Neural cell (in vitro differentiated cells): Measurements from ENCODE around the gene WARS2. TPM values are rescaled to one million over a fixed set of nuclear protein-coding genes. Genes with fewer than 3 reads are reported as not detected.

ENCODE experiments used
- H2AFZ ChIP-seq: fragments of 200-600, 300-800 bp; sonication (generic), shearing (Covaris generic); 2 replicates; pipeline ENCODE4 v1.6.0; 2014; ENCODE audit warnings: low read depth, mild to moderate bottlenecking, antibody characterized with exemption, low read length, moderate library complexity
- H3F3A ChIP-seq: fragments of 200-600 bp; shearing (Covaris generic); 2 replicates; pipeline ENCODE4 v1.6.1; 2016; ENCODE audit warnings: mild to moderate bottlenecking, moderate library complexity, mixed read lengths, antibody characterized with exemption, low read length; ENCODE audit not compliant: insufficient read depth, poor library complexity, severe bottlenecking
- H3K27ac ChIP-seq: fragments of 200-600, 300-800 bp; sonication (generic), shearing (Covaris generic); 2 replicates; pipeline ENCODE4 v1.5.1; 2014; ENCODE audit warnings: mild to moderate bottlenecking, low read length, moderate library complexity
- H3K27me3 ChIP-seq: fragments of 300-800, 200-600 bp; sonication (generic), shearing (Covaris generic); 2 replicates; pipeline ENCODE4 v1.6.0; 2014; ENCODE audit warnings: mild to moderate bottlenecking, low read depth, low read length, moderate library complexity; ENCODE audit not compliant: insufficient read depth
- H3K36me3 ChIP-seq: fragments of 300-800, 200-600 bp; sonication (generic), shearing (Covaris generic); 2 replicates; pipeline ENCODE4 v1.5.1; 2014; ENCODE audit warnings: mild to moderate bottlenecking, antibody characterized with exemption, low read length, moderate library complexity; ENCODE audit not compliant: insufficient read depth
- H3K4me2 ChIP-seq: fragments of 300-800, 200-600 bp; sonication (generic), shearing (Covaris generic); 2 replicates; pipeline ENCODE4 v1.6.0; 2014; ENCODE audit warnings: mild to moderate bottlenecking, low read length
- H3K4me3 ChIP-seq: fragments of 300-800, 200-600 bp; sonication (generic), shearing (Covaris generic); 2 replicates; pipeline ENCODE4 v1.5.1; 2014; ENCODE audit warnings: mild to moderate bottlenecking, low read length, moderate library complexity
- H3K79me2 ChIP-seq: fragments of 200-600 bp; shearing (Covaris generic); replicated peaks from 2 replicates; pipeline ENCODE4 v1.6.0; 2014; ENCODE audit warnings: mild to moderate bottlenecking, low read length, moderate library complexity; ENCODE audit not compliant: insufficient read depth
- H3K9ac ChIP-seq: fragments of 300-800, 200-600 bp; sonication (generic), shearing (Covaris generic); 2 replicates; pipeline ENCODE4 v1.6.1; 2016; ENCODE audit warnings: mild to moderate bottlenecking, low read length, mixed read lengths
- H3K9me2 ChIP-seq: fragments of 200-600 bp; shearing (Covaris generic); 2 replicates; pipeline ENCODE4 v1.6.1; 2016; ENCODE audit warnings: mild to moderate bottlenecking, low read length, mixed read lengths; ENCODE audit not compliant: insufficient read depth
- H3K9me3 ChIP-seq: fragments of 200-600, 300-800 bp; sonication (generic), shearing (Covaris generic); 2 replicates; pipeline ENCODE4 v1.6.1; 2016; ENCODE audit warnings: mild to moderate bottlenecking, mixed run types, low read length, moderate library complexity, mixed read lengths
- H4K20me1 ChIP-seq: fragments of 200-600 bp; shearing (Covaris generic); 2 replicates; pipeline ENCODE4 v1.6.1; 2016; ENCODE audit warnings: mild to moderate bottlenecking, mixed run types; ENCODE audit not compliant: insufficient read depth
- EP300 ChIP-seq: fragments of 450-650 bp; conservative IDR thresholded peaks from 2 replicates; pipeline ENCODE4 v1.6.1; 2014; ENCODE audit warnings: antibody characterized with exemption, mild to moderate bottlenecking, moderate library complexity; ENCODE audit not compliant: poor library complexity, severe bottlenecking
- EZH2 ChIP-seq: fragments of 200-600, 300-800 bp; shearing (Covaris generic), sonication (generic); IDR thresholded peaks from 2 replicates; pipeline ENCODE4 v1.6.1; 2014; ENCODE audit warnings: antibody characterized with exemption, low read length, borderline replicate concordance, mild to moderate bottlenecking; ENCODE audit not compliant: insufficient read depth, poor library complexity, severe bottlenecking
- MXI1 ChIP-seq: fragments of 450-650 bp; conservative IDR thresholded peaks from 2 replicates; pipeline ENCODE4 v1.6.1; 2014; ENCODE audit warnings: antibody characterized with exemption, mild to moderate bottlenecking; ENCODE audit not compliant: poor library complexity, severe bottlenecking
- POLR2AphosphoS5 ChIP-seq: IDR thresholded peaks from 2 replicates; pipeline ENCODE4 v1.6.1; 2012
- RAD21 ChIP-seq: fragments of 450-650 bp; conservative IDR thresholded peaks from 2 replicates; pipeline ENCODE4 v1.6.1; 2014; ENCODE audit warnings: antibody characterized with exemption, mild to moderate bottlenecking, moderate library complexity
- REST ChIP-seq: IDR thresholded peaks from 2 replicates; pipeline ENCODE4 v1.6.1; 2012; ENCODE audit warnings: borderline replicate concordance
- SMC3 ChIP-seq: fragments of 450-650 bp; conservative IDR thresholded peaks from 2 replicates; pipeline ENCODE4 v1.6.1; 2014; ENCODE audit warnings: antibody characterized with exemption, mild to moderate bottlenecking, moderate library complexity; ENCODE audit not compliant: poor library complexity
- TAF1 ChIP-seq: IDR thresholded peaks from 2 replicates; pipeline ENCODE4 v1.6.1; 2012; ENCODE audit warnings: low read depth
- polyA plus RNA-seq: library from polyadenylated mRNA; depleted of rRNA; stranded (reverse); fragments of >200 nt; gene quantifications from 2 replicates; pipeline ENCODE4 v1.2.3, GENCODE V29; 2014
- TF ChIP-seq, protein P1 (sequence below): fragments of 450-650 bp; IDR thresholded peaks from 2 replicates; pipeline ENCODE4 v1.5.1; 2014; ENCODE audit warnings: antibody characterized with exemption, mild to moderate bottlenecking, moderate library complexity; ENCODE audit not compliant: poor library complexity, severe bottlenecking

WARS2 gene
- polyA plus RNA-seq, 1 donor from 2014 or later, result 4.7 TPM

DNA sequence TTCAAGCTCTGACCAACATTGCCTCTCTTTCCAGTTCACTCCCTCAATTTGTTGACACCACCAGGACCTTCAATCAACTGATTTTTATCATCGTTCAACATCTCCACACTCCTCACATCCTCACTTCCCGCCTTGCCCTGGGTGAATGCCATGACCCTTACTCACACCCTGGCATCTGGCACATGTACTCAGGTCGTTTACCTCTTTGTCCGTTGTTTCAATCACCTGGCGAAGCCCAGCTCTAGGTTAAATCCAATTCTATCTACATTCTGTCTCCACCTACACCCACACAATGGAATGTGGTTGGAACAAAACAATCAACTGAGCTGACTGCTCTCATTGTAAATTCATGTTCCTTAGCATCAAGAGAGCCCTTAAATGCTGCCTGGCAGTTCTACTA, 128.1 kb downstream of the WARS2 start:
- H4K20me1 ChIP-seq, result no peaks in the 10 kb centered on the region
- no peaks in the 10 kb centered on the region for H3K36me3 ChIP-seq
- TF ChIP-seq MXI1, result no peak
- peaks cover 32% of the 10 kb centered on the region for H3K27me3 ChIP-seq
- H2AFZ ChIP-seq, result no peak overlapping the region
- no peaks in the 10 kb centered on the region for H3K79me2 ChIP-seq
- no peak overlapping the region for H3K9ac ChIP-seq
- H3K4me3 ChIP-seq, result no peak overlapping the region
- H3F3A ChIP-seq, result no peaks in the 10 kb centered on the region
- no peaks in the 10 kb centered on the region for H3K9me3 ChIP-seq
- H3K4me2 ChIP-seq, result no peak overlapping the region
- no peak overlapping the region for H3K27ac ChIP-seq
- H3K9me2 ChIP-seq, result no peaks in the 10 kb centered on the region

DNA sequence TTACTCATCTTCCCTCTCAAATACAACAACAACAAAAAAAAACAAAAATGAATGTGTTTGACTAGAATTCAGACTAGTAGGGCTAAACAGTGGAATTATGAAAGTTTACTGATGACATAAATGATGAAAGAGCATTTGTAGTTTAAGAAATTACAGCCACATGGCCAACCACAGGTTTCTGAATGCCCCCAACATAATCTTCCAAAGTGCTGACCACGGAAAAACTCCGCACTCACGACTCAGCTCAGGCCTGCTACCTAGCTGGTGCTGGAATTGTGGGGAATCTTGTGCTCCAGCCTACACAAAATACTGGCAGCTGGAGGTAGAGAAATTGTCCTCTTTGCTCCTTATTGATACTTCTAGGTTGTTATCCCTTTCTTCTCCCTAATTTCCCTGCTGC, 128.7 kb downstream of the WARS2 start:
- H3K36me3 ChIP-seq, result no peaks in the 10 kb centered on the region
- no peaks in the 10 kb centered on the region for H3K79me2 ChIP-seq
- TF ChIP-seq EZH2 (no peak), POLR2AphosphoS5 (no peak), EP300 (no peak), TAF1 (no peak), RAD21 (no peak), MXI1 (no peak), REST (no peak), SMC3 (no peak)
- TF ChIP-seq, protein P1, sequence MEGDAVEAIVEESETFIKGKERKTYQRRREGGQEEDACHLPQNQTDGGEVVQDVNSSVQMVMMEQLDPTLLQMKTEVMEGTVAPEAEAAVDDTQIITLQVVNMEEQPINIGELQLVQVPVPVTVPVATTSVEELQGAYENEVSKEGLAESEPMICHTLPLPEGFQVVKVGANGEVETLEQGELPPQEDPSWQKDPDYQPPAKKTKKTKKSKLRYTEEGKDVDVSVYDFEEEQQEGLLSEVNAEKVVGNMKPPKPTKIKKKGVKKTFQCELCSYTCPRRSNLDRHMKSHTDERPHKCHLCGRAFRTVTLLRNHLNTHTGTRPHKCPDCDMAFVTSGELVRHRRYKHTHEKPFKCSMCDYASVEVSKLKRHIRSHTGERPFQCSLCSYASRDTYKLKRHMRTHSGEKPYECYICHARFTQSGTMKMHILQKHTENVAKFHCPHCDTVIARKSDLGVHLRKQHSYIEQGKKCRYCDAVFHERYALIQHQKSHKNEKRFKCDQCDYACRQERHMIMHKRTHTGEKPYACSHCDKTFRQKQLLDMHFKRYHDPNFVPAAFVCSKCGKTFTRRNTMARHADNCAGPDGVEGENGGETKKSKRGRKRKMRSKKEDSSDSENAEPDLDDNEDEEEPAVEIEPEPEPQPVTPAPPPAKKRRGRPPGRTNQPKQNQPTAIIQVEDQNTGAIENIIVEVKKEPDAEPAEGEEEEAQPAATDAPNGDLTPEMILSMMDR, result no peak
- H3K9me3 ChIP-seq, result no peaks in the 10 kb centered on the region
- H3K9ac ChIP-seq, result no peak overlapping the region
- no peak overlapping the region for H3K4me2 ChIP-seq
- no peaks in the 10 kb centered on the region for H3K9me2 ChIP-seq
- no peak overlapping the region for H3K4me3 ChIP-seq
- H4K20me1 ChIP-seq, result no peaks in the 10 kb centered on the region
- peaks cover 39% of the 10 kb centered on the region for H3K27me3 ChIP-seq
- H3K27ac ChIP-seq, result no peak overlapping the region
- no peaks in the 10 kb centered on the region for H3F3A ChIP-seq
- H2AFZ ChIP-seq, result no peak overlapping the region

DNA sequence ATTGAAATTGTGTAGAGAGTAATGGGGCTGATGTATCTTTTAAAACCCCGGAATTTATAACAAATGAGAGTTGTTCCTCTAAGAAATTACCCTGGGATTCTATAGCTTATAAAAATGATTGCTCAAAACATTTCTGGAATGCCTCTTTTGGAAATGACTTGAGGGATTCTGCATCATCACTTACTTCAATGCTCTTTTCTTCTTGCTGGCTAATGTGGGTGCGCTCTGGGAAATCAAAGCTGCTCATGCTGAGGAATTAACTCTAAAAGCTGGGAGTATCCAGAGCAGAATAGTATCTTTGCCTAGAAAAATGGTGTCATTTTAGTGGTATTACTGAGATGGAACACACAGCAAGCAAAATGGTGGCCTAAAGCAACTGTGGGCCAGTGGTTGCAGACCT, 129.3 kb downstream of the WARS2 start:
- Histone ChIP-seq H3K4me3 (no peak overlapping the region), H2AFZ (no peak overlapping the region), H3K27ac (no peak overlapping the region), H3F3A (no peaks in the 10 kb centered on the region), H4K20me1 (no peaks in the 10 kb centered on the region), H3K79me2 (no peaks in the 10 kb centered on the region), H3K9me3 (peaks cover under 1% of the 10 kb centered on the region), H3K9ac (no peak overlapping the region), H3K27me3 (peaks cover 45% of the 10 kb centered on the region), H3K4me2 (no peak overlapping the region), H3K9me2 (no peaks in the 10 kb centered on the region), H3K36me3 (no peaks in the 10 kb centered on the region)
- no peak for TF ChIP-seq REST
- TF ChIP-seq, protein P1, result no peak
- TF ChIP-seq POLR2AphosphoS5, result no peak
- TF ChIP-seq EP300, result no peak
- no peak for TF ChIP-seq MXI1
- no peak for TF ChIP-seq RAD21
